OCI-LY7 (cell line): ENCODE measurements around the gene CYB5A. TPM values are rescaled to one million over a fixed set of nuclear protein-coding genes. Genes with fewer than 3 reads are reported as not detected.

Source experiments
- BruUV-seq: library from RNA; stranded (reverse); fragments of 400-500 nt; replicated peaks from 2 replicates; lab custom pipeline; 2021; lab: Mats Ljungman, UMichigan
- CTCF ChIA-PET: fragments of 300-600 bp; sonication (Branson Sonifier 250); formaldehyde crosslinking; loops from one replicate; lab custom pipeline; 2022; ENCODE audit warnings: antibody characterized with exemption; ENCODE audit not compliant: unreplicated experiment; lab: Charles Lee
- POLR2A ChIA-PET: fragments of 300-600 bp; sonication (Branson Sonifier 250); formaldehyde crosslinking; loops from one replicate; lab custom pipeline; 2022; ENCODE audit warnings: antibody characterized with exemption; lab: Charles Lee
- DNase-seq: peaks from one replicate; pipeline ENCODE4 v3.0.0-alpha.2; 2015; ENCODE audit warnings: low spot score
- H2AFZ ChIP-seq: fragments of 200-600 bp; sonication (generic), shearing (Covaris generic); 2 replicates; pipeline ENCODE4 v1.6.1; 2014; ENCODE audit warnings: mild to moderate bottlenecking, antibody characterized with exemption, low read length, moderate library complexity
- H3K27ac ChIP-seq: fragments of 200-600 bp; sonication (generic); 2 replicates; pipeline ENCODE4 v1.5.1; 2014; ENCODE audit warnings: mixed run types, low read depth, mild to moderate bottlenecking, moderate library complexity, low read length, inconsistent platforms; ENCODE audit not compliant: poor library complexity, severe bottlenecking
- H3K36me3 ChIP-seq: fragments of 200-600 bp; sonication (generic); 2 replicates; pipeline ENCODE4 v1.6.1; 2014; ENCODE audit warnings: mild to moderate bottlenecking, antibody characterized with exemption, low read length, moderate library complexity, mixed read lengths; ENCODE audit not compliant: insufficient read depth
- H3K4me1 ChIP-seq: fragments of 200-600 bp; sonication (generic); 2 replicates; pipeline ENCODE4 v1.5.1; 2014; ENCODE audit warnings: mild to moderate bottlenecking, low read length; ENCODE audit not compliant: insufficient read depth, poor library complexity, severe bottlenecking
- H3K4me2 ChIP-seq: fragments of 200-600 bp; sonication (generic); 2 replicates; pipeline ENCODE4 v1.6.1; 2014; ENCODE audit warnings: mild to moderate bottlenecking, low read length
- H3K4me3 ChIP-seq: fragments of 200-600 bp; sonication (generic); 2 replicates; pipeline ENCODE4 v1.5.1; 2014; ENCODE audit warnings: mild to moderate bottlenecking, low read depth, low read length; ENCODE audit not compliant: poor library complexity, severe bottlenecking
- H3K79me2 ChIP-seq: fragments of 200-600 bp; sonication (generic); 2 replicates; pipeline ENCODE4 v1.6.1; 2016; ENCODE audit warnings: low read depth, mild to moderate bottlenecking, low read length, moderate library complexity, mixed read lengths; ENCODE audit not compliant: insufficient read depth
- H3K9me2 ChIP-seq: fragments of 200-600 bp; sonication (generic); 2 replicates; pipeline ENCODE4 v1.6.1; 2016; ENCODE audit warnings: mild to moderate bottlenecking, low read length, mixed read lengths; ENCODE audit not compliant: insufficient read depth
- H3K9me3 ChIP-seq: fragments of 200-600 bp; sonication (generic); 2 replicates; pipeline ENCODE4 v1.6.1; 2014; ENCODE audit warnings: mild to moderate bottlenecking, mixed run types, low read length, mixed read lengths
- H4K20me1 ChIP-seq: fragments of 200-600 bp; sonication (generic); 2 replicates; pipeline ENCODE4 v1.6.1; 2014; ENCODE audit warnings: mild to moderate bottlenecking, antibody characterized with exemption, low read length, moderate library complexity, mixed read lengths; ENCODE audit not compliant: insufficient read depth
- EZH2phosphoT487 ChIP-seq: fragments of 200-600 bp; sonication (generic); IDR thresholded peaks from 2 replicates; pipeline ENCODE4 v1.6.1; 2018; ENCODE audit warnings: low read depth, borderline replicate concordance, mild to moderate bottlenecking, mixed run types, antibody characterized with exemption, low read length, moderate library complexity, mixed read lengths
- intact Hi-C: fragments of 100-400 bp; cut with micrococcal nuclease; formaldehyde crosslinking; loops from one replicate; pipeline ENCODE4 v1.10.0; 2022; ENCODE audit not compliant: unreplicated experiment
- total RNA-seq, 2 experiments: library from RNA; depleted of rRNA in 1 of 2; stranded (reverse); fragments of >200 nt in 1 of 2; shearing (Covaris generic) in 1 of 2; gene quantifications; 2 replicates each; pipeline ENCODE4 v1.2.3, GENCODE V29; 2014 to 2022
- TF ChIP-seq, protein P1 (sequence below): fragments of 200-600 bp; sonication (generic); conservative IDR thresholded peaks from 2 replicates; pipeline ENCODE4 v1.5.1; 2014; ENCODE audit warnings: mild to moderate bottlenecking, antibody characterized with exemption, low read length, moderate library complexity, mixed read lengths

CYB5A gene
- total RNA-seq, 2 experiments from 2014 or later, result not detected

DNA sequence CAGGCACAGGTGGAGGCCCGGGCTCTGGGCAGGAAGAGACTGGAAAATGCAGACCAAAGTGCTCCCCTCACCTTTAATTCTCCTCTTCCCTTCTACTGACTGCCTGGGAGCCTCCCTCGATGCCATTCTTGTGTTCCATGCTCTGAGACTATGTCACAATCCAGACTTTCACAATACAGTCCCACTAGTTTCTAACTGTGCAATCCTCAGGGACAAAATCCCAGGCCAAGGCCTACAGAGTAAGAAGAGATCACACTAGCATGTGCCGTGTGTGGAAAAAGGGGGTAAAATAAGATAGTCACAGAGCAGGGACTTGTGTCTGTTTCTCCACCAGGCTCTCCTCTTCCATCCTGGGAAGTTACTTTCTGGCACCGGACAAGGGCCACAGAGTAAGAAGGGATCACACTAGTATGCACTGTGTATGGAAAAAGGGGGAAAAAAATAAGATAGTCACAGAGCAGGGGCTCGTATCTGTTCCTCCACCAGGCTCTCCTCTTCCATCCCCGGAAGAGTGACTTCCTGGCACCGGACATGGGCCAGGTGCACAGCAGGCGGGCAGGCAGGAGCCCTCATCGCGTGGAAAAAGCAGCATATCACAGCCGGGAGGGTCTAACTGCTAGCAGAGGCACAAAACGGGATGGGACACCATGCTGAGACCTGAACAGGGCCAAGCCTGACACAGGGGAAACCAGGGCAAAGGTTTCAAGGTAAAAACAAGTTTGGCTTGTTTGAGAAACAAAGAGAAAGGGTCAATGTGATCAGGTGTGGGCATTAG, 9.6 kb downstream of the CYB5A start:
- Histone ChIP-seq H3K79me2 (no peaks in the 10 kb centered on the region), H3K9me3 (no peaks in the 10 kb centered on the region), H3K27ac (no peak overlapping the region), H3K36me3 (no peaks in the 10 kb centered on the region), H2AFZ (no peak overlapping the region), H3K4me2 (no peak overlapping the region), H4K20me1 (no peaks in the 10 kb centered on the region), H3K9me2 (no peaks in the 10 kb centered on the region), H3K4me3 (no peak overlapping the region), H3K4me1 (no peaks in the 10 kb centered on the region)
- ChIA-PET POLR2A (no interaction called here), CTCF (no interaction called here)
- no peak for DNase-seq
- TF ChIP-seq, protein P1, sequence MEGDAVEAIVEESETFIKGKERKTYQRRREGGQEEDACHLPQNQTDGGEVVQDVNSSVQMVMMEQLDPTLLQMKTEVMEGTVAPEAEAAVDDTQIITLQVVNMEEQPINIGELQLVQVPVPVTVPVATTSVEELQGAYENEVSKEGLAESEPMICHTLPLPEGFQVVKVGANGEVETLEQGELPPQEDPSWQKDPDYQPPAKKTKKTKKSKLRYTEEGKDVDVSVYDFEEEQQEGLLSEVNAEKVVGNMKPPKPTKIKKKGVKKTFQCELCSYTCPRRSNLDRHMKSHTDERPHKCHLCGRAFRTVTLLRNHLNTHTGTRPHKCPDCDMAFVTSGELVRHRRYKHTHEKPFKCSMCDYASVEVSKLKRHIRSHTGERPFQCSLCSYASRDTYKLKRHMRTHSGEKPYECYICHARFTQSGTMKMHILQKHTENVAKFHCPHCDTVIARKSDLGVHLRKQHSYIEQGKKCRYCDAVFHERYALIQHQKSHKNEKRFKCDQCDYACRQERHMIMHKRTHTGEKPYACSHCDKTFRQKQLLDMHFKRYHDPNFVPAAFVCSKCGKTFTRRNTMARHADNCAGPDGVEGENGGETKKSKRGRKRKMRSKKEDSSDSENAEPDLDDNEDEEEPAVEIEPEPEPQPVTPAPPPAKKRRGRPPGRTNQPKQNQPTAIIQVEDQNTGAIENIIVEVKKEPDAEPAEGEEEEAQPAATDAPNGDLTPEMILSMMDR, result no peak
- no peak for TF ChIP-seq EZH2phosphoT487
- no TSS peak for BruUV-seq
- intact Hi-C loops, result no loop called here

DNA sequence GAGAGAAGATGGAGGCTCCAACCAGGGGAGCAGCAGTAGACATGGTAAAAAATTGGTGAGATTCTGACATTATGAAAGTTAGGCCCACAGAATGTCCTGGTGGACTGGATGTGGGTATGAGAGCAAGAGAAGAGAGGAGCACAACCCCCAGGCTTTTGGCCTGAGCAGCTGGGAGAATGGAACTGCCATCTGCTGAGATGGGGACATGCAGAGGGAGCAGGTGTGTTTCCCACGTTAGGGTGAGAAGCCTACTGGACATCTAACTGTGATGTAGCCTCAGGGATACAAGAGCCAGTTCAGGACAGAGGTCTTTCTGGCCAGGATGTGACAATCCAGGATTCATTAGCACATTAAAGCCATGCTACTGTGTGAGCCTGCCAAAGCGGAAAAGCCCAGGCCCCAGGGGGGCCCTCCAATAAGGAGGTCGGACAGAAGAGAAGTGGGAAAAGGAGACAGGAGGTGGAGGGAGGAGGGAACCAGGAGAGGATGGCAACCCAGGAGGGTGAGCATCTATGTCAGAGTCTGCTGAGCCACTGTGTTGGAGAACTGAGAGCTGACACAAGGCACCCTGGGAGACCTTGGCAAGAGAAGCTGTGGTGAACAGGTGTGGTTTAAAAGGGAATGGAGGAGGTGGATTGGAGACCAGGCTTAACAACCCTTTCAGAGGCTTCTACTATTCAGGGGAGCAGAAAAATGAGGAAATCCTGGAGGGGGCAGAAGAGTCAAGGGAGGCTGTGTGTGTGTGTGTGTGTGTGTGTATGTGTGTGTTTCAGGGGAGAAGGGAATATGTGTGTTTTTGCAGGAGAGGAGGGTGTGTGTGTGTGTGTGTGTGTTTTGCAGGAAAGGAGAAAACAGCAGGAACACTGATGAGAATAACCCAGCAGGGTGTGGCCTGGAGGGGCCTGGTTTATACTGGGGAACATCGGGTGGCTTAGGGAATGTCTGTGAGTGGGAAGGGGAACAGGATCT, 10.5 kb downstream of the CYB5A start:
- no peak overlapping the region for H3K4me2 ChIP-seq
- TF ChIP-seq EZH2phosphoT487, result no peak
- TF ChIP-seq, protein P1, result no peak
- H4K20me1 ChIP-seq, result no peaks in the 10 kb centered on the region
- no peak for DNase-seq
- BruUV-seq, result no TSS peak
- ChIA-PET POLR2A (no interaction called here), CTCF (no interaction called here)
- H3K27ac ChIP-seq, result no peak overlapping the region
- H2AFZ ChIP-seq, result no peak overlapping the region
- no peaks in the 10 kb centered on the region for H3K9me3 ChIP-seq
- H3K4me1 ChIP-seq, result no peaks in the 10 kb centered on the region
- intact Hi-C loops, result no loop called here
- no peaks in the 10 kb centered on the region for H3K9me2 ChIP-seq
- no peaks in the 10 kb centered on the region for H3K79me2 ChIP-seq
- no peak overlapping the region for H3K4me3 ChIP-seq
- H3K36me3 ChIP-seq, result no peaks in the 10 kb centered on the region
